CD1c-positive myeloid dendritic cell (primary cell): ENCODE results near the gene FAM185A.
"Not testable (repeated sequence)": the region's sequence is repeated elsewhere in the genome, so short reads cannot be mapped to it uniquely, and the experiment has no call there.

Source experiments
- DNase-seq: peaks from one replicate; pipeline ENCODE4 v3.0.0-alpha.2; 2016; ENCODE audit errors: extremely low spot score

FAM185A gene

DNA sequence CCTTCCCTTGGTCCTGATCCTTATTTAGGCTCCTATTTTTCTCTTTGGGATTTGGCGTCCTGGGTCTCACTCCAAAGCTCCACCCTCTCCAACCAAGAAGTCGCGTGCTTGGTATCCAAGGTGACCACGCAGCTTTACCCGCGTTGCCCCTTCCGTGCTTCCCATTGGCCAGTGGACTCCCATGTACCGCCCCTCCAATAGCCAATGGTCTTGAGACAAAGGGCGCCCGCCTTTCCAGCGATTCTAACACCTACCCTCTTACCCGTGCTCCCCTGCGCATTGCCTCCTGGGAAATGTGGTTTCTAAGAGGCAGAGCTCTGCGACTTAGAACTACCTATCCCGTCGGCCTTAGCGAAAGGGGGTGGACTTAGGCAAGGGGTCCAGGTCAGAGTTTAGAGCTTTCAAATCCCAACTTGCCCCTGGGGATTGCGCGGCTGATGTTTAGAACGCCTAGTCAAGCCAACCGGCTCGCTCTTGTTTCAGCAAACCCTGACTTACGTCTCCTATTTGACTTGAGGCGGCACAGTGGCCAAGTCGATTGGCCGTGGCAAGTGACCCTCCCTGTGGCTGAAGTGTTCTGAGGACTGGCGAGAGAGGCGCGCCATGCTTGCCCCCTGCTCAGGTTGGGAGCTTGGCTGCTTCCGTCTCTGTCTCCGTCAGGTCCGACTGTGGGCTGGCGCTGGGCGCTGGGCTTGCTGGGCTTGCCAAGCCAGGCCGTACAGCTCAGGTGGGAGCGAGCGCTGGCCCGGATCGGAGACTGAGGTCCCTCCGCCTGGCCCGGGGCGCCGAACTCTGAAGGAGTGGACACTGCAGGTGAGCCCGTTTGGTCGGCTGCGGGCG lies at the start of gene FAM185A:
Gene FAM185A (plus strand): TSS at position 395 of the 840 bp plus-strand sequence. CDS start 209 bp downstream, at position 604.
- DNase-seq = peak; percentile 98

DNA sequence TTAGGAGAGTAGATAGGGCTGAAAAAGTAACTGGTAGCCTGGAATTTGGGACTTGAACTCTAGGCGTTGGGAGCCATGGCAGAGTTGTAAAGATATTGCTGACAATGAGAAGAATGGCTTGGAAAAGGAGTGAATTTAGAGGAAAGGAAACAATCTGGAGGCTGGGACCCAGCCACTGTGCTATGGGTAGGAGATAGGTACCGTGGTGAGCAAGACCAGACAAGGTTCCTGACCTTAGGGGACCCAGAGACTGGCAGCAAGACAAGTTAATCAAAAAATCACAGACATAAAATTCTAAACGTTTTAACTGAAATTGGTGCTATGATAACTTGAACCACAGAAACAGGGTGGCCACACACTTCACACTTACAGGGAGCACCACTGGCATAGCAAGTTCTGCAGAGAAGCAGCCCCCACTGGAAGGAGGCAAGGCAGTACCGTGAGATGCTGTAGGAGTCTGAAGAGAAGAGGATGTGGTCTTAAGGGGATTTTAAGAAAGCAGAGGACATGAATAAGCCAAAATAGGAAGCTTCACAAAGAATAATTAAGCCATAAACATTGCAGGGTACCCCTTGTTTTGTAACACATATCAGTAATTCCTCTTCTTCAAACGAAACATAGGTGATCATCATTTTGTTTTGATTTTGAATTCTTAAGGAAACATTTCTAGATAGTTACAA lies 35.6 kb upstream of the FAM185A start:
- DNase-seq = peak; percentile 75

DNA sequence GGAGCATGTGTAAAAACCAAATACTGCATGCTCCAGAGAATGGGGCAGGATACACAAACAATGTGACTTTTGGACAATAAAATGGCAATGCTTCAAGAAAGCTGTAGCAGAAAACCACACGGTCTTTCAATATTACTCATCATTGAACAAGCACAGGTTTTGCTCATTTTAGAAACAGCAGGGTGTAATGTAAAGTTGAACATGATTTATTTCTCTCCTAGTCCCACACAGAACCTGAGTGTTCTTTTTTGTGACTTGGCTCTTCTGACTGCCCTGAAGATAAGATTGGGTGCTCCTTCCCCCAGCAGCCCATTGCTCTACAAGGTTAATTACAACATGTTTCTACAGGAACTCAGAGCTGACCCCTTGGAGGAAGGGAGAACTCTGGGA lies 35.1 kb upstream of the FAM185A start:
- not testable (repeated sequence) for DNase-seq

DNA sequence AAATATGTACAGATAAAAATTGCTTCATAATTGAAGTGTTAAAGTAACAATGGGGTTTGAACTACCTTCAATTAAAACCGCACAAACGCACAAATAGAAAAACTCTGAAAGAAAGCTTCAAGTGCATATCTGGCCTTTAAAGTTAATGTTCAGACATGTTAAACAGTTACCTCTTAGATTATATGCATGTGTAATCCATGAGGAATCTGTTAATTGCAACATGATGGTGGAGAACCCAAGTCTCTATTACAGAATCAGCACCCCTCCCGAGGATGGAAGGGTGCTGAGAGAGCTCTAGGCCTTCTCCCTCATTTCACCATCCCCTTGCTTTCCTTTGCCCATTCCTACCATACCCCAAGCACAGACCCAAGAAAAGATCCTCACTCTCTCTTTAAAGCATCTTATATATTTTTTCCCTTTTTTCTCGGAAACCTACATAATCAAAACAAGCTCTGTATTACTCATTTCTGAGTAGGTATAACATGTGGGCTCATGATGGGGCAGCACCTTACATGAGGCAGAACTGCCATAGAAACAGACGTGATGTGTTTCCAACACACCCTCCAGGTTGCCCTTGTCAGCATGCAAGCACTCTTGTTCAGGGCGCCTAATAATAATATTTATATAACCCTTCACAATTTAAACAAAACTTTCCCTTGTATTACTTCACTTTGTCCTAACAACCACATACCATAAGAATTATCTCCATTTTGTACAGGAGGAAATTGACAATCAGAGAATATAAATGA lies 33.9 kb upstream of the FAM185A start:
- DNase-seq = not testable (repeated sequence)

DNA sequence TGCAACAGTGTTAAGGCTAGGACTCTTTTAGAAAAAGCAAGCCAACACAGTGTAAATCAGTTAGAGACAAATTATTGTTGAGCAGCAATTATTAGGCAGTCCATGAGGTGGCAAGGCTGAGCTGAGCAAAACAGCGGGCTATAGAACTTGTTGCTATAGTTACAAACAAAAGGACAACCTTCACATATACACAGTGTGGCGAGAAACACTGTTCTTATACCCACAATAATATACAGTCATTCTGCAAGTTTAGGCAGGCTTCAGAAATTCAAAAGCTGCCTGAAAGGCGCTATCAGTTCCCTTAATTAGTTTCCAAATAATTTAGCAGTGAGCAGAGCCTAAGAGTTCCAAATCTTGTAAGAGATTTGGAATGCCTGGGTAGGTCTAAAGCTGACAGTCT lies 33.1 kb upstream of the FAM185A start:
- DNase-seq = peak; percentile 58

DNA sequence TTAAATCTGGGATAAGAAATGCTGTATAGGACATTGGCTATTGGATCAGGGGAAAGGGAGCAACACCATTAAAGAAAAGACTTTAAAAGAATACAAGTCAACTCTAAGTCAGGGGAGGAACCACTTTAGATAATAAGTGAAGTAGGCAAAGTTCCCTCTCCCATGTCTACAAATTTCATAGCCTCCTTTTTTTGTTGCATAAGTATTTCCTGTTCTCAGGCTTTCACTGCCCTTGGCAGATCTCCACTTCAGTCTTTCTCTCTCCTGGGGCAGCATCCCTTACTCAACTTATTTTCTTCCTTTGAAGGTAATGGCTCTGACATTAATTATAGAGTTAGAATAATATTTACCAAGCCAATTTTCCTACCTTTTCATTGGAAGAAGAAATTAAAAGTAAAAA lies 30.3 kb upstream of the FAM185A start:
- DNase-seq = peak; percentile 20

DNA sequence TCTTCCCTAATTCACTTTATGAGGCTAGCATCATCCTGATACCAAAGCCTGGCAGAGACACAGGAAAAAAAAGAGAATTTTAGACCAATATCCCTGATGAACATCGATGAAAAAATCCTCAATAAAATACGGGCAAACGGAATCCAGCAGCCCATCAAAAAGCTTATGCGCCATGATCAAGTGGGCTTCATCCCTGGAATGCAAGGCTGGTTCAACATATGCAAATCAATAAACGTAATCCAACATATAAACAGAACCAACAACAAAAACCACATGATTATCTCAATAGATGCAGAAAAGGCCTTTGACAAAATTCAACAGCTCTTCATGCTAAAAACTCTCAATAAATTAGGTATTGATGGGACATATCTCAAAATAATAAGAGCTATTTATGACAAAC lies 22.6 kb upstream of the FAM185A start:
- not testable (repeated sequence) for DNase-seq

DNA sequence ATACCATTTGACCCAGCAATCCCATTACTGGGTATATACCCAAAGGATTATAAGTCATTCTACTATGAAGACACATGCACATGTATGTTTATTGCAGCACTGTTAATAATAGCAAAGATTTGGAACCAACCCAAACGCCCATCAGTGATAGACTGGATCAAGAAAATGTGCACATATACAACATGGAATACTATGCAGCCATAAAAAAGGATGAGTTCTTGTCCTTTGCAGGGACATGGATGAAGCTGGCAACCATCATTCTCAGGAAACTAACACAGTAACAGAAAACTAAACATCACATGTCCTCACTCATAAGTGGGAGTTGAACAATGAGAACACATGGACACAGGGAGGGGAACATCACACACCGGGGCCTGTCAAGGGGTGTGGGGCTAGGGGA lies 19.1 kb upstream of the FAM185A start:
- not testable (repeated sequence) for DNase-seq

DNA sequence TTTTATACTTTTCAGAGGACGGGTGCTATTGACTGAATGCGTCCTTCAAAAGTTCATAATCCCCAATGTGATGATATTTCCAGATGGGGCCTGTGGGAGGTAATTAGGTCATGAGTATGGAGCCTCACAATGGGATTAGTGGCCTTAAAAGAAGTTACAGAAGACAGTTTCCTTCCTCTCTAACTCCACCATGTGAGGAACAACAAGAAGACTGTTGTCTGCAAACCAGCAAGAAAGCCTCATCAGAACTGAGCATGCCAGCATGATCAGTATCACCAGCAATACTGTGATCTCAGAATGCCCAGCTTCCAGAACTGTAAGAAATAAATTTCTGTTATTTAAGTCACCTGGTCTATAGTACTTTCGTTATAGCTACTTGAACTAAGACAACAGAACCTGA lies 18.4 kb upstream of the FAM185A start:
- DNase-seq = not testable (repeated sequence)

DNA sequence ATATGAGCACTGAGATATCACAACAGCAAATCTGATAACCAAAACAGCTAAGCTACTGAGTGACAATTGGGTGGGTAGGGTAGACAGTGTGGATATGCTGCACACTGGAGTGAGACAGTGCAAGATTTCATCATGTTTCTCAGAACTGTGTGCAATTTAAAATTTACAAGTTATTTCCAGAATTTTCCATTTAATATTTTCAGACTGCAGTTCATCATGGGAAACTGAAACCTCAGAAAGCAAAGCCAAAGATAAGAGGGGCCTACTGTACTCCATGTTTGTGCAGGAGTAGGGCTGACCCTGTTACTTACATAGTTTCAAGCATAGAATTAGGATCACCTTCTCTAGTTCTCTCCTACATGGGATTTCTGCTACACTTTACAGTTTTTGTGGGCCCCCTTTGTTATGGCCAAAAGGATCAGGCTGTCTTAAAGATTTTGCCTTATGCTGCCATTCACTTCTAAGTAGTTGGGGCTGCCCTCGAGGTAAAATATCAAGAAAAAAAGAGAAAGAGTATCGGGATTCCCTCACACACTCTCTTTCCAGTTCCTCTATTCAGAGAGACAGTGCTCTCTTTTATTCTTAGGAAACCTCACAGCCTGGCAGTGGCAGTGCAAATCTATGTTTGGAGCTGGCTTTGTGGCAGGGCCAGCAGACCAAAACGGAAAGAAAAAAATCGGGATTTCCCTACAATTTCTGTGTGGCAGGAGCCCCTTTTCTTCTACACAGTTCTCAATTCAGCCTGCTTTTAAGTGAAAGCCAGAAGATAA lies 6.6 kb upstream of the FAM185A start:
- peak; percentile 15 for DNase-seq

DNA sequence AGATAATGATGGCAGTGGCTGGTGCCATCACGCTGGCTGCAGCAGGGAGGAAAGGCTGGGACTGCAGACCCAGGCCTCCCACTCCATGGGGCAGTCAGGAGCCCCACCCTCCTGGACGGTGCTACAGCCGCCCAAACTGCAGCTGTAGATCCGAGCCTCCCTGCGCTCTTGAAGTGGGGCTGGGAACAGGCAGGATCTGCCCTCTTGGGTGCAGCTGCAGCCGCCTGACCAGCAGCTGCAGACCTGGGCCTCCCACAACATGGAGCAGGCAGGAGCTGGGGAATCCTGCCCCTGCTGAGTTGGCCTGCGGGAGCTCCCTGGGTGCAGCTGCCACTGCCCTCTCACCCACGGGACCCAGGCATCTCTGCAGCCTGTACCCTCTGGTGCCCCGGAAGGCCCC lies 4.9 kb upstream of the FAM185A start:
- DNase-seq = not testable (repeated sequence)

DNA sequence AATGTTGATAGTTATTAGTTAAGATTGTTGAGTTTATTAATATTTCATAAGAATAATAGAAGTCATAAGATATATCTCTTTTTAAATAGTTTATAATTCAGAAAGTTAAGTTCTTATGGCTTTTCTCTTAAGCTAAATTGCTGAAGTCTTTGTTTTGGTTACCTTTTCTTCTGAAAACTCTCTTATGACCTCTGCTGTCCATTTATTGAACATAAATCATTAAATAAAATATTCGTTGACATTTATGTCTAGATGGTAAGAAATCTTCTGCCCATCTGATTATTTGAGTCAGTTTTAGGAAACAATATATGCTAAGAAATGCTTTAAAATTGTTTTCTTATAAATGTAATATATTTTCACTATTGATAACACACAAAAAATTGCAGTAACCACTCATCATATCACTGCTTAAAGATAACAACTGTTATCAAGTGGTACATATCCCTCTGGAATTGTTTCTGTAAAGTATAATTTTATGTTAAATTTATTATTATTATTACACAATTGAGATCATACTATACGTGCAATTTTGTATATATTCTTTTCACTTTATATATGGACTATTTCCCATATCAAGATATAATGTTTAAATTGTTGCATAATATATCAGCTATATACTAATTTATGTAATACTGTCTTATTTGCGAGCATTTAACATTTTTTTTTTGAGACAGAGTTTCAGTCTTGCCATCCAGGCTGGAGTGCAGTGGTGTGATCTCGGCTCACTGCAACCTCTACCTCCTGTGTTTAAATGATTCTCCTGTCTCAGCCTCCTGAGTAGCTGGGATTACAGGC lies 3.1 kb upstream of the FAM185A start:
- peak; percentile 37 for DNase-seq

DNA sequence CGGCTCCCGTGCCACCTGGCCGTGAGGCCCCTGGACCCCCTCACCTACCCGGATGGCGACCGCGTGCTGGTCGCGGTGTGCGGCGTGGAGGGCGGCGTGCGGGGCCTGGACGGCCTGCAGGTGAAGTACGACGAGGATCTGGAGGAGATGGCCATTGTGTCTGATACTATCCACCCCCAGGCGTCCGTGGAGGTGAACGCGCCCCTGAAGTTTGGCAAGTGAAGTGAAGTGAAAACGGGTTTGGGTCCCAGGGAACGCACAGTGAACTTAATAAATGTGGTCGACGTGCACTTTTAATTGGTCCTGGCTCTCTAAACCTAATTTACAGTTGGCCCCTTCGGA lies 617 bp downstream of the FAM185A start:
- DNase-seq = not testable (repeated sequence)

DNA sequence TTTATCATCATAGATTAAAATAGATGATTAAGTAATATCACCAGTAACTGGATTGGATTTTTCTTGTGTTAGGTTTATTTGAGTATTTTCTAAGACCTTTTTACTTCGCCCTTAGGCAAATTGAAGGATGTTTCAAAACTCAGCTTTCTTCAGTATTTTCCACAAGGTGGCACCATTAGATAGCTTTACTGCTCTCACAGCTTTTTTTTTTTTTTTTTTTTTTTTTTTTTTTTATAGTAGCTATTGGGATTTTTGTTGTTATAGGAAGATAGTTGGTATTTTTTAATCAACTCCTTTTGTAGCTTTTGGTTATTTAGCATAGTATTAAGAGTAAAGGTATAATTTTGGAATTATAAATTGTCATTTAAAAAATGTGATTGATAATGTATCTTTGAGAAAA lies 9.4 kb downstream of the FAM185A start:
- peak; percentile 8 for DNase-seq

DNA sequence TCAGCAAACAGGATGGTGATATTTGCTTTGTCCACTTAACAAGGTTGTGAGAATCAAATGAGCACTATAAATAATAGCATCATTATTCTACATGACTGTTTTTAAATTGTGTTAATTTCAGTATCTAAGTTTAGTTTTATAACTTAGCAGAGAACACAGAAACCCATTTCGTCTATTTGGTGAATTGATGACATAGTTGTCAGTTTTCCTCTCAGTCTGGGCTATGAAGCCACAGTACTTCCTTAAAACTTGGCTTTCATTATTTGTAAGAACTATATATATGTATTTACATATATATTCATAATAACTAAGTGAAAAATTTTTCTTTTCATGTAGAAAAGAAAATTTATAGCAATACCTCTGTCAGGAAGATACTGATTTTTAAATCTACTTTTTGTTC lies 11.1 kb downstream of the FAM185A start:
- DNase-seq = peak; percentile 2

DNA sequence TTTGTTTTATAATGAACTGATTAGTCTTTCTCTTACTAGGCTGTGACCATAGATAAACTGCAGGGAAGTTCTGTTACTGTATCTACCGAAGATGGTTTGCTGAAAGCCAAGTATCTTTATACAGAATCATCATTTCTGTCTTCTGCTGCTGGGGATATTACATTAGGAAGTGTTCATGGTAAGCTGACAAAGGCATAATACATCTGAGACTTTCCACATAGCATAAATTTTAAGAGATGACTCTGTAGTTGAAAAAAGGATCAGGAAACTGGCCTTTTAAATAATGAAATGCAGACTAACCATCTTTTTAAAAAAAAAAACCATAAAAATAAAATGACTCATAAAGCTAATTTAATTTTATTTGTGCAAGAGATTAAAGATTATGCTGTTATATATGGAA lies 12.4 kb downstream of the FAM185A start:
- DNase-seq = not testable (repeated sequence)

DNA sequence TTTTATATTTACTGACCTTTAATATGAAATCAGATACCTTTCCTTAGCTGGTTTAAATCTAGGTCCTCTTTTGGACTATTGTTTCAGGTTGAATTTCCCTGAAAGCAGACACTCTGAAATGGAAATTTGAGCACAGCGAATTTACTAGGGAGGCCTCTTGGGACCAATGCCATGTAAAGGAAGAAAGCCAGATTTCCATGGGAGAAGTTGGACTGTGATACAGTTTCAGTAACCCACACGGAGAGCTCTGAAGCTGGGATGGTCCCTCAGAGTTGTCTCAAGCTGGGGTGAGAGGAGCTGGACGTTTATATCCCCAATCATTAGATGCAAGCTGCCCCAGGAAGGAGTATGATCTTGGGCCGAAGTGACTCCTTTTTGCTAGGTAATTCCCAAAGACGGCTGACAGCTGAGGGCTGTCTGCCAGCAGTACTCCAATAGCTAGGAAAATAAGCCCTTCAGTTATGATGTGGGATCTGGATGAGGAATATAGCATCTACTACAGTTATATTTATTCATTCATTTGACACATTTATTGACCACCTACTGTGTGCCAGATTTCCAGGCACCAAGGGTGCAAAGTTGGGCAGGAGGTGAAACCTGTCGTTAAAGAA lies 14.6 kb downstream of the FAM185A start:
- DNase-seq = not testable (repeated sequence)

DNA sequence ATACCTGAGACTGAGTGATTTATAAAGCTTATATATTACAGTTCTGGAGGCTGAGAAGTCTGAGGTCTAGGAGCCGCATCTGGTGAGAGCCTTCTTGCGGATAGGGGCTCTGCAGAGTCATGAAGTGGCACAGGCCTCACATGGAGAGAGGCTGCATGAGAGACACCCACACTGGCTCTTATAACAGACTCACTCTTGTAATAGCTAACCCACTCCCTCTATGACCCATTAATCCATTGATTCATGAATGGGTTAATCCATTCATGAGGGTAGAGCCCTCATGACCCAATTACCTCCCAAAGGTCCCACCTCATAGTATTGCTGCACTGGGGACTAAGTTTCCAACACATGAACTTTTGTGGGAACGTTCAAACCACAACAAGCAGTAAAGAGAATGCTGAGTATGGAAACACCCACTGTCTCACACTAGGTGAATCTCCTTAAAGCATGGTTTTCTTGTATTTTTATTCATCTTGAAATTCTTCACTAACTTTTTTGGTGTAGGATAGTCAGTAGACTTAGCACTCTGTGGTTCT lies 20.9 kb downstream of the FAM185A start:
- DNase-seq = not testable (repeated sequence)

DNA sequence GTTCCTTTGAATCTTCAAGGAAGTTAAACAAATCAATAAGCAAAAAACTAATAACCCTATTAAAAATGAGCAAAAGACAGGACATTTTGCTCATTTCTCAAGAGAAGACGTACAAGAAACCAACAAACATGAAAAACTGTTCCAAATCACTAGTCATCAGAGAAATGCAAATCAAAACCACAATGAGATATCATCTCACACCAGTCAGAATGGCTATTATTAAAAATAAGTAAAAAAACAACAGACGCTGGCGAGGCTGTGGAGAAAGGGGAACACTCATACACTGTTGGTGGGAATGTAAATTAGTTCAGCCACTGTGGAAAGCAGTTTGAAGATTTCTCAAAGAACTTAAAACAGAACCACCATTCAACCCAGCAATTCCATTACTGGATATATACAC lies 21.7 kb downstream of the FAM185A start:
- DNase-seq = not testable (repeated sequence)

DNA sequence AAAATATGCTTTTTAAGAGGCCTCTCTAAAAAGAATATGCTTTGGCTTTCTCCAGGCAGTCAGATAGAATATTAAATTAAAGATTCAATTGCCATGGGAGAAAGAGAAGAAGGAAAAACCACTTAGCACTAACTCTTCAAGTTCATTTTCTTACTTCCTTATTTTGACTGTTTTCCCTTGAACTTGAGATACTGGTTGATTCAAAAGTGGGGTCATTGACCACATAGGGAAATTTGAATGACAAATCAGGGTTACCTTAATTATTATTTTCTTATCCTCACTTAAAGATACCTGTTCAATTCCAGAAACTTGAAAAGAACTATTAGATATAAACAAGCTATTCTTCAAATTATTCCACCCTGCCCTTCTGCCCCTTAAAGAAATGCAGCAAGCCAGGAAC lies 27.4 kb downstream of the FAM185A start:
- DNase-seq = not testable (repeated sequence)
